GM20431 (cell line): Measurements from ENCODE around the gene GRIN2C.

ENCODE experiments used
- in situ Hi-C: fragments of 300-500 bp; cut with MseI, MboI; formaldehyde crosslinking; loops from one replicate; pipeline ENCODE4 v1.15.0; 2020; ENCODE audit warnings: low sequenced_read_pairs; ENCODE audit not compliant: unreplicated experiment

Gene GRIN2C

GRCh38 chr17:74852237-74853047 is 7.2 kb downstream of the GRIN2C start:
- in situ Hi-C loops, result no loop called here

GRCh38 chr17:74851612-74852236 is 8.0 kb downstream of the GRIN2C start:
- in situ Hi-C loops, result no loop called here

- in situ Hi-C loops, result no loop called here
Measured at GRCh38 chr17:74850914-74851313, 8.8 kb downstream of the GRIN2C start.

- in situ Hi-C loops, result no loop called here
Measured at GRCh38 chr17:74850310-74850709, 9.4 kb downstream of the GRIN2C start.

- in situ Hi-C loops, result no loop called here
Measured at GRCh38 chr17:74848656-74849399, 10.9 kb downstream of the GRIN2C start.

- in situ Hi-C loops, result no loop called here
Measured at GRCh38 chr17:74846621-74847020, 13.1 kb downstream of the GRIN2C start.

GRCh38 chr17:74843352-74843627 is 16.4 kb downstream of the GRIN2C start:
- in situ Hi-C loops, result no loop called here

GRCh38 chr17:74842599-74843351 is 16.9 kb downstream of the GRIN2C start:
- in situ Hi-C loops, result no loop called here

- in situ Hi-C loops, result no loop called here
Measured at GRCh38 chr17:74842146-74842598, 17.5 kb downstream of the GRIN2C start.

GRCh38 chr17:74840989-74841666 is 18.6 kb downstream of the GRIN2C start:
- in situ Hi-C loops, result no loop called here

- in situ Hi-C loops, result no loop called here
Measured at GRCh38 chr17:74839990-74840852, 19.5 kb downstream of the GRIN2C start.

GRCh38 chr17:74838274-74838673 is 21.4 kb downstream of the GRIN2C start:
- in situ Hi-C loops, result no loop called here

GRCh38 chr17:74836691-74837467 is 22.8 kb downstream of the GRIN2C start:
- in situ Hi-C loops, result no loop called here

GRCh38 chr17:74836191-74836590 is 23.5 kb downstream of the GRIN2C start:
- in situ Hi-C loops, result no loop called here

GRCh38 chr17:74833501-74834377 is 25.9 kb downstream of the GRIN2C start:
- in situ Hi-C loops, result no loop called here

GRCh38 chr17:74832421-74832820 is 27.3 kb downstream of the GRIN2C start:
- in situ Hi-C loops, result no loop called here

- in situ Hi-C loops, result no loop called here
Measured at GRCh38 chr17:74831444-74832146, 28.1 kb downstream of the GRIN2C start.
